NCI-H2107 treated with DMSO at 0.1 percent for 48 hours (cell line): Measurements from ENCODE around the gene RABGGTA.
A peak's percentile ranks its signal among the peaks of the same experiment; 100 is the strongest.

Experiments used
- DNase-seq: peaks from one replicate; lab custom pipeline; 2025; ENCODE audit not compliant: unreplicated experiment; lab: John Stamatoyannopoulos, UW

The RABGGTA gene

GRCh38 chr14:24271134-24271833, at the start of gene RABGGTA:
TSS of gene RABGGTA (minus strand) at chr14:24271597. CDS start at chr14:24271115, 482 bp downstream.
- peak; percentile 93 for DNase-seq

- DNase-seq, result no peak
Observed at GRCh38 chr14:24317141-24317928, 45.9 kb upstream of the RABGGTA start.

- DNase-seq, result no peak
Observed at GRCh38 chr14:24316597-24316950, 45.2 kb upstream of the RABGGTA start.

- no peak for DNase-seq
Observed at GRCh38 chr14:24315807-24316596, 44.6 kb upstream of the RABGGTA start.

GRCh38 chr14:24315243-24315806, 43.9 kb upstream of the RABGGTA start:
- no peak for DNase-seq

GRCh38 chr14:24314377-24315193, 43.2 kb upstream of the RABGGTA start:
- no peak for DNase-seq

GRCh38 chr14:24313913-24314312, 42.5 kb upstream of the RABGGTA start:
- DNase-seq, result no peak

GRCh38 chr14:24312736-24313507, 41.5 kb upstream of the RABGGTA start:
- no peak for DNase-seq

GRCh38 chr14:24311837-24312615, 40.6 kb upstream of the RABGGTA start:
- no peak for DNase-seq

- DNase-seq, result peak; percentile 76
Observed at GRCh38 chr14:24310646-24311604, 39.5 kb upstream of the RABGGTA start, which contains the start of gene LTB4R. TSS of gene LTB4R (plus strand) at chr14:24311502. CDS start at chr14:24315652, 4,150 bp downstream.

- DNase-seq, result no peak
Observed at GRCh38 chr14:24310265-24310645, 38.9 kb upstream of the RABGGTA start.

- DNase-seq, result no peak
Observed at GRCh38 chr14:24309538-24310264, 38.3 kb upstream of the RABGGTA start, which contains the start of gene LTB4R2. TSS of gene LTB4R2 (plus strand) at chr14:24310140. CDS start at chr14:24310665, 525 bp downstream.

GRCh38 chr14:24308342-24309124, 37.1 kb upstream of the RABGGTA start:
- DNase-seq, result no peak

- peak; percentile 25 for DNase-seq
Observed at GRCh38 chr14:24307575-24308341, 36.4 kb upstream of the RABGGTA start, which contains the start of gene CIDEB. TSS of gene CIDEB (minus strand) at chr14:24307977. CDS start at chr14:24307858, 119 bp downstream.

- no peak for DNase-seq
Observed at GRCh38 chr14:24307156-24307574, 35.8 kb upstream of the RABGGTA start.
